Transverse colon (tissue), 4 donors: ENCODE measurements around the gene OR1I1.

Experiments
- CTCF ChIP-seq, 5 experiments: fragments of 200-600 bp in 3 of 5; fragments of 450-650 bp in 2 of 5; sonication (generic) in 3 of 5; IDR thresholded peaks; 1 replicate in 2 of 5; 2 replicates in 3 of 5; pipeline ENCODE4 v1.5.1; 2016 to 2017; ENCODE audit warnings: antibody characterized with exemption in 5 of 5, inconsistent platforms in 3 of 5, mild to moderate bottlenecking in 2 of 5, moderate library complexity in 1 of 5
- EP300 ChIP-seq: sonication (generic); formaldehyde crosslinking; IDR thresholded peaks from one replicate; pipeline ENCODE4 v1.6.1; 2017; ENCODE audit warnings: antibody characterized with exemption, low read depth
- POLR2A ChIP-seq: fragments of 450-650 bp; IDR thresholded peaks from one replicate; pipeline ENCODE4 v1.6.1; 2016; ENCODE audit warnings: antibody characterized with exemption, mild to moderate bottlenecking, moderate library complexity
- POLR2AphosphoS5 ChIP-seq, 3 donors: sonication (generic); formaldehyde crosslinking; IDR thresholded peaks; one replicate each; pipeline ENCODE4 v1.6.1; 2016; ENCODE audit warnings: antibody characterized with exemption in 3 of 3

GRCh38 chr19:15104411-15104810, 22.4 kb downstream of the OR1I1 start:
- TF ChIP-seq CTCF (IDR thresholded peaks at IDR 0.05) (no peak), POLR2A (no peak), POLR2AphosphoS5 (IDR thresholded peaks at IDR 0.05) (no peak), EP300 (no peak)
